NOMO-1 (cell line): ENCODE measurements around the gene CLDN4.

Experiments
- DNase-seq, 2 experiments: peaks; one replicate each; lab custom pipeline; 2025; ENCODE audit not compliant: unreplicated experiment in 2 of 2; lab: John Stamatoyannopoulos, UW

The CLDN4 gene

GRCh38 chr7:73842067-73842976 is 11.5 kb downstream of the CLDN4 start, which contains the start of gene METTL27:
METTL27 (minus strand) TSS chr7:73842516; CDS start chr7:73842140, 376 bp downstream.
- peak; percentile 100 for DNase-seq

GRCh38 chr7:73844131-73844547 is 13.3 kb downstream of the CLDN4 start:
- DNase-seq: no peak

- no peak for DNase-seq
Measured at GRCh38 chr7:73844848-73845460, 14.2 kb downstream of the CLDN4 start.

GRCh38 chr7:73845701-73846195 is 15.0 kb downstream of the CLDN4 start:
- DNase-seq: peak; percentile 85 to 99

- no peak for DNase-seq
Measured at GRCh38 chr7:73847941-73848723, 17.3 kb downstream of the CLDN4 start.

GRCh38 chr7:73850781-73851207 is 20.0 kb downstream of the CLDN4 start:
- DNase-seq: peak; percentile 72 to 93

GRCh38 chr7:73851410-73852338 is 20.9 kb downstream of the CLDN4 start:
- peak; percentile 54 to 86 for DNase-seq

GRCh38 chr7:73852500-73852899 is 21.7 kb downstream of the CLDN4 start:
- DNase-seq: no peak

GRCh38 chr7:73856941-73857340 is 26.1 kb downstream of the CLDN4 start:
- no peak for DNase-seq

GRCh38 chr7:73858807-73859206 is 28.0 kb downstream of the CLDN4 start:
- DNase-seq: peak in 1 of 2 experiments; percentile 28

- no peak for DNase-seq
Measured at GRCh38 chr7:73860859-73861258, 30.1 kb downstream of the CLDN4 start, which contains the start of gene TMEM270. TMEM270 (plus strand) TSS chr7:73861159; CDS start chr7:73861195, 36 bp downstream.

- no peak for DNase-seq
Measured at GRCh38 chr7:73861305-73861704, 30.5 kb downstream of the CLDN4 start.

- DNase-seq: no peak
Measured at GRCh38 chr7:73864981-73865711, 34.4 kb downstream of the CLDN4 start.

GRCh38 chr7:73865738-73866445 is 35.1 kb downstream of the CLDN4 start:
- DNase-seq: peak; percentile 67 to 84

- DNase-seq: no peak
Measured at GRCh38 chr7:73866446-73866767, 35.6 kb downstream of the CLDN4 start.

- DNase-seq: no peak
Measured at GRCh38 chr7:73869011-73869798, 38.4 kb downstream of the CLDN4 start.

- no peak for DNase-seq
Measured at GRCh38 chr7:73870041-73870492, 39.3 kb downstream of the CLDN4 start.
